Esophagus muscularis mucosa (tissue), 4 donors: Measurements from ENCODE around the gene CRYM.

Experiments used
- CTCF ChIP-seq, 3 experiments: fragments of 200-600 bp in 2 of 3; fragments of 450-650 bp in 1 of 3; sonication (generic) in 2 of 3; IDR thresholded peaks; one replicate each; pipeline ENCODE4 v1.5.1; 2017 to 2019; ENCODE audit warnings: antibody characterized with exemption in 3 of 3, mild to moderate bottlenecking in 2 of 3, moderate library complexity in 1 of 3
- EP300 ChIP-seq: sonication (generic); formaldehyde crosslinking; IDR thresholded peaks from one replicate; pipeline ENCODE4 v1.6.1; 2017; ENCODE audit warnings: antibody characterized with exemption
- POLR2A ChIP-seq: fragments of 450-650 bp; IDR thresholded peaks from one replicate; pipeline ENCODE4 v1.6.1; 2017; ENCODE audit warnings: antibody characterized with exemption, moderate library complexity, mild to moderate bottlenecking, low read depth
- POLR2AphosphoS5 ChIP-seq, 2 donors: sonication (generic); formaldehyde crosslinking; IDR thresholded peaks; one replicate each; pipeline ENCODE4 v1.6.1; 2017; ENCODE audit warnings: antibody characterized with exemption in 2 of 2

- TF ChIP-seq CTCF (IDR thresholded peaks at IDR 0.05) (no peak), EP300 (no peak), POLR2AphosphoS5 (IDR thresholded peaks at IDR 0.05) (no peak), POLR2A (no peak)
These were observed 10.8 kb downstream of the CRYM start for GRCh38 chr16:21267298-21267697.
